ENCODE measurements around the gene POU2AF1.

Gene POU2AF1

GRCh38 chr11:111349191-111349695 is 29.8 kb downstream of the POU2AF1 start:
- no peak for TF ChIP-seq GATA1 (IDR thresholded peaks at IDR 0.05; ENCODE audit: low read depth, low read length)
- no peak for TF ChIP-seq POLR2A (IDR thresholded peaks at IDR 0.05; ENCODE audit: low read length)
- DNase-seq = no peak

- no peak for TF ChIP-seq GATA1 (IDR thresholded peaks at IDR 0.05; ENCODE audit: low read depth, low read length)
- no peak for TF ChIP-seq POLR2A (IDR thresholded peaks at IDR 0.05; ENCODE audit: low read length)
- no peak for DNase-seq
These were observed 30.9 kb downstream of the POU2AF1 start for GRCh38 chr11:111348147-111348546.

GRCh38 chr11:111347723-111348115 is 31.4 kb downstream of the POU2AF1 start:
- no peak for DNase-seq
- no peak for TF ChIP-seq POLR2A (IDR thresholded peaks at IDR 0.05; ENCODE audit: low read length)
- TF ChIP-seq GATA1 (IDR thresholded peaks at IDR 0.05; ENCODE audit: low read depth, low read length) = no peak

- no peak for DNase-seq
- TF ChIP-seq GATA1 (IDR thresholded peaks at IDR 0.05; ENCODE audit: low read depth, low read length) (no peak), POLR2A (IDR thresholded peaks at IDR 0.05; ENCODE audit: low read length) (no peak)
These were observed 31.9 kb downstream of the POU2AF1 start for GRCh38 chr11:111347002-111347722.

- DNase-seq = no peak
- TF ChIP-seq GATA1 (IDR thresholded peaks at IDR 0.05; ENCODE audit: low read depth, low read length) (no peak), POLR2A (IDR thresholded peaks at IDR 0.05; ENCODE audit: low read length) (no peak)
These were observed 35.0 kb downstream of the POU2AF1 start for GRCh38 chr11:111344032-111344431.

GRCh38 chr11:111342329-111342728 is 36.7 kb downstream of the POU2AF1 start:
- TF ChIP-seq GATA1 (IDR thresholded peaks at IDR 0.05; ENCODE audit: low read depth, low read length) (no peak), POLR2A (IDR thresholded peaks at IDR 0.05; ENCODE audit: low read length) (no peak)
- DNase-seq = no peak

GRCh38 chr11:111339758-111340388 is 39.2 kb downstream of the POU2AF1 start:
- TF ChIP-seq GATA1 (IDR thresholded peaks at IDR 0.05; ENCODE audit: low read depth, low read length) (no peak), POLR2A (IDR thresholded peaks at IDR 0.05; ENCODE audit: low read length) (no peak)
- DNase-seq = no peak

GRCh38 chr11:111336582-111337256 is 42.4 kb downstream of the POU2AF1 start:
- TF ChIP-seq GATA1 (IDR thresholded peaks at IDR 0.05; ENCODE audit: low read depth, low read length) (no peak), POLR2A (IDR thresholded peaks at IDR 0.05; ENCODE audit: low read length) (no peak)
- peak in 1 of 2 experiments; percentile 51 for DNase-seq

GRCh38 chr11:111336062-111336461 is 43.0 kb downstream of the POU2AF1 start:
- TF ChIP-seq GATA1 (IDR thresholded peaks at IDR 0.05; ENCODE audit: low read depth, low read length) (no peak), POLR2A (IDR thresholded peaks at IDR 0.05; ENCODE audit: low read length) (no peak)

GRCh38 chr11:111335549-111335948 is 43.5 kb downstream of the POU2AF1 start:
- TF ChIP-seq POLR2A (IDR thresholded peaks at IDR 0.05; ENCODE audit: low read length) = no peak
- TF ChIP-seq GATA1 (IDR thresholded peaks at IDR 0.05; ENCODE audit: low read depth, low read length) = no peak
- DNase-seq = no peak

More at GRCh38 chr11:111336062-111336461, 43.0 kb downstream of the POU2AF1 start:
- no peak for DNase-seq

GRCh38 chr11:111334532-111335502 is 44.3 kb downstream of the POU2AF1 start:
- DNase-seq = no peak
- no peak for TF ChIP-seq POLR2A (IDR thresholded peaks at IDR 0.05; ENCODE audit: low read length)

GRCh38 chr11:111331711-111332479 is 47.2 kb downstream of the POU2AF1 start:
- TF ChIP-seq POLR2A (IDR thresholded peaks at IDR 0.05; ENCODE audit: low read length) (no peak), GATA1 (IDR thresholded peaks at IDR 0.05; ENCODE audit: low read depth, low read length) (no peak)
- no peak for DNase-seq
